Cerebellar nuclear complex (tissue), 1 donor: ENCODE measurements around the gene TRAPPC5.

Source experiments
- DNase-seq, 2 experiments: peaks; one replicate each; lab custom pipeline; 2025; lab: John Stamatoyannopoulos, UW

The TRAPPC5 gene

DNA sequence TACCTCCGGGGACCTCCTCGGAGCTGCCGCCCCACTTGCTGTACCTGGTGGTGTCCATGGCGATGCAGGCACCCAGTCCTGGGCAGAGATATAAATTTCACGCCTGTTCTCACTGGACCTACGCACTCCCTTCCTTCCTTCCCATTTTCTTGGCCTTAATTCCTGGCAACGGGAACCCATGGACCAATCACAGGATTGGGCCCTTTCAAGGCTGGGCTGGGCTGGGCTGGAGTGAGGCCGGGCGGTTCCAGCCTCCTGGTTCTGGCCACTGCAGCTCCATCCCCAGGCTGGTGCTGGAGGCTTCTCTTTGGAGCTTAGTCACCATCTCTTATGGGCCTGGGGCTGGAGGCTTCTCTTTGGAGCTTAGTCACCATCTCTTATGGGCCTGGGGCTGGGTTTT, 51.4 kb downstream of the TRAPPC5 start, which contains the start of gene CLEC4G:
Gene CLEC4G (minus strand): TSS at position 66 of the 400 bp plus-strand sequence. CDS start 8 bp downstream, at position 58.
- DNase-seq, result no peak

DNA sequence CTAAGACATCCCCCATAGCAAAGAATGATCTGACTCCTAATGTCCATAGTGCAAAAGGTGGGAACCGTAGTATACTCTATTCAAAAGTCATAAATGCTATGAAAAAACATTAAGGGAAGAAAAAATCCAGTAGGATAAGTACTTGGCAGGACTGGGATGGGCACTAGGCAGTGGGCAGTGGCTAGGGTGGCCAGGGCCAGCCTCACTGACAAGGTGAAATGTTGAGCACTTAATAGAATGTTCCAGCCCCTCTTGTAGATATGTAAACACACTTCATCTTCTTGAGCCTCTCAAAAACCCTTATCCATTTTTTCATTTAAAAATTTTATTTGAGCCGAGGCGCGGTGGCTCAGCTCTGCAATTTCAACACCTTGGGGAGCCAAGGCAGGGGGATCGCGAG, 52.7 kb downstream of the TRAPPC5 start:
- DNase-seq, result no peak

DNA sequence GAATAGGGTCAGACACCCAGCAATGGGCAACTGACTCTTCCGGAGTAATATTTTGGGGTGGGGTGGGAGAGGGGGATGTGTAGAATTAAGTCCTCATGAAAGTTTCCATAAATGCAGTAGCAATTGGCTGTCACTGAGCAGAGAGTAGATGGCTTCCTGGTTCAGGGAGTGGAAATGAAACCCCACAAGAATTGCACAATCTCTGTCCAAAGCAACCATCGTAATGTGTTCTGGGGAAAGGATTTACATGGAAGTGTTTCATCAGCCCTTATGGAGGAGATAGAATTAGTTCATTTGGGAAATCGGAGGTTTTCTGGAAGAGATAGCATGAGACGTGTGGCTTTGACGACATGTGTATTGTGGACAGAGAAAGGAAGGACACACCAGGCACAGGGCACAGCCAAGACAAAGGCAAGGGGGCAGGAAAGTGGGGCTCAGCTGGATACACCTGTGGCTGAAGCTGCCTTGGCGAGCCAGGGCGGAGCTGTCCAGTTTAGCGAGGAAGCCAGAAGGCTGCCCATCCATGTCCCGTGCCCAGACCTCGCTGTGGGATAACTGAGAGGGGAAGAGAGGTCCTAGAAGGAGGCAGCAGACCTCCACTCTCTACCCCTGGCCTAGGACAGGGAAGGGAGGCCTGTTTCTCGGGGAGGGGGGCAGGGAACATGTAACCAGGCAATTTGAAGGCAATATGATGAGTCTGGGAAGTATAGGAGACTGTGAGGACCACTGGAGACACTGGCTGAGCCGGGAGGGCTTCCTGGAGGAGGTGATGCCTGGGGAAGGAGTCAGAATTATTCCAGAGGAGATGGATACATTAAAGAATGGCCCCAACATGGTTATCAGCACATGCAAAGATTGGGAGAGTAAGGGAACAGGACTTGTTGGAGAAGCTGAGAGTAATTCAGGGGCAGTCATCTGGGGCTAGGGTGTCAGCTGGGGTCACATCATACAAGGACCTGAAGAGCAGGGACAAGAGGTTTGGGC, 53.9 kb downstream of the TRAPPC5 start:
- DNase-seq, result no peak

DNA sequence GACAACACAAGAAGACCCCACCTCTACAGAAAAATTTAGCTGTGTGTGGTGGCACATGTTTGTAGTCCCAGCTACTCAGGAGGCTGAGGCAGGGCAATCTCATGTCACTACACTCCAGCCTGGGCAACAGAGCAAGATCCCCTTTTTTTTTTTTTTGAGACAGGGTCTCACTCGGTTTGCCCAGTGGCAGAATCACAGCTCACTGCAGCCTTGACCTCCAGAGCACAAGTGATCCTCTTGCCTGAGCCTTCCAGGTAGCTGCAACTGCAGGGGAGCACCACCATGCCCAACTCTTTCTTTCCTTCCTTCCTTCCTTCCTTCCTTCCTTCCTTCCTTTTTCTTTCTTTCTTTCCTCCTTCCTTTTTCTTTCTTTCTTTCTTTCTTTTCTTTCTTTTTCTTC, 55.5 kb downstream of the TRAPPC5 start:
- DNase-seq, result no peak

DNA sequence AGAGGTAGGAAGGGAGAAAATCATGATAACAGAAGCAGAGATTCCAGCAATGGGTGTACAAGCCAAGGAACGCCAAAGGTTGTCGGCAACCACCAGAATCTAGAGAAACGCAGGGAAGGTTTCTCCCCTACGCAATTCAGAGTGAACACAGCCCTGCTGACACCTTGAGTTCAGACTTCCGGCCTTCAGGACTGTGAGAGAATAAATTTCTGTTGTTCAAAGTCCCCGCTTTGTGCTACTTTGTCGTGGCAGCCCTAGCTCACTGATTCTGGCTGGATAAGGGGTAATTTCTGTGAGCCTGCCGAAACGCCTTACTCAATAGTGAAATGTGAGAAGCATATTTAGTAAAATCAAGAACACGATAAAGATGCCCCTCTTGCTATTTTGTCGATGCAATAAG, 56.6 kb downstream of the TRAPPC5 start:
- DNase-seq, result no peak
